ENCODE measurements around the gene SLFNL1.

Gene SLFNL1

GRCh38 chr1:41020109-41020576, 1.4 kb downstream of the SLFNL1 start:
- no peak for DNase-seq (ENCODE audit: low read depth)

DNA sequence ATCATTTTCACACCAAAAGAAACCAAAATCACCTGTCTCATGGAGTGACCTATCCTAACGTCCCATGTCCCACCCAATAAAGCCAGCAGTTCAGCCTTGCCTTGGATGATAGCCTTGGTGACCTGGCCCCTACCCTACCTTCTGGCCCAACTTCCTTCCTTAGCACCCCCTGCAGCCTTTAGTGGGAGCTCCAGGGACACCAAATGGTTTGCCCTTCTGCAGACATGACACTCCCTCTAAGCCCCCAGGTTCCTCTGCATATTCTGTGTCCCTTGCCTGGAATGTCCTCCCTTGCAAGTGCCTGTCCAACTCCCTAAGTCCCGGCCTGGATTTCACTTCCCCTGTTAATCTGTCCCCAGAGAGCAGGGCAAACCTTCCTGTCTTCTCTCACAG, 2.2 kb downstream of the SLFNL1 start:
- no peak for DNase-seq (ENCODE audit: low read depth)

- DNase-seq (ENCODE audit: low read depth), result no peak
Measured at GRCh38 chr1:41018018-41018410, 3.5 kb downstream of the SLFNL1 start.

DNA sequence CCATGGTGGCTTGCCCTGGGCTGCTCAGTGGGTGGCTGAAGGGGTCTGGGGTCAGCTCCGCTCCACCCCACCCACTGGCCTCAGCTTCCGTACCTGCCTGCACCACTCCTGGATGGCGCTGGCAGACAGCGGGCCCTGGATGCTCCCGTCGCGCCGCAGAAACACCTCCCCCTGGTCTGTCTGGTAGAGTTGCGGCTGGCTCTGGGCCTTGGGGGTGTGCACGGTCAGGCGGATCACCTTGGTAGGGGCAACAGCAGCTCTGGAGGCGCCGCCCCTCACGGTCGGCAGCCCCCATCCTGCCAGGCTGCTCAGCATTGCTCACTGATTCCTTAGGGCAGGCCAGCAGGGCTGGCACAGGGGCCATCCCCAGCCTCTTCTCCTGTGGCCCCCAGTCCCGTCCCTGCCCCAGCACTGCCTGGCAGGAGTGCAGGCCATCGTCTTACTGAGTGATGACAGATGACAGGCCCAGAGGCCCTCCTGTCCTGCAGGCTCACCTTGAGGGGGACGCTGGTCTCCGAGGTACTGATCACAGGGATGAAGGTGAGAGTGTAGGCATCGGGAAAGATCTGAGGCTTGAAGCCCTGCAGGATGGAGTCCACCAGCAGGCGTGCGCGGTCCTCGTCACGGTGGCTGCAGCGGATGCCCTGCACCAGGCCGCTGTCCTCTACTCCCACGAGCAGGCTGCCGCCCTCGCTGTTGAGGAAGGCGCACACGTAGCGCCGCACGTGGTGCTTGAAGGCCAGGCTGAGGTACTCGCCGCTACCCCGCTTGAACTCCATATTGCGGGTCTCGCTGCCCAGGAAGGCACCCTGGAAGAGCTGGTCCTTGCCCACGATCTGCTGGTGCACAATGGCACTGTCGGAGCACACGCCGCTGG, 4.1 kb downstream of the SLFNL1 start:
- DNase-seq (ENCODE audit: low read depth), result no peak

- no peak for DNase-seq (ENCODE audit: low read depth)
Measured at GRCh38 chr1:41015897-41016470, 5.5 kb downstream of the SLFNL1 start.

GRCh38 chr1:41015281-41015896, 6.1 kb downstream of the SLFNL1 start:
- no peak for DNase-seq (ENCODE audit: low read depth)

- DNase-seq (ENCODE audit: low read depth), result no peak
Measured at GRCh38 chr1:41014871-41015270, 6.7 kb downstream of the SLFNL1 start.

- no peak for DNase-seq (ENCODE audit: low read depth)
Measured at GRCh38 chr1:41013796-41014195, 7.7 kb downstream of the SLFNL1 start.

DNA sequence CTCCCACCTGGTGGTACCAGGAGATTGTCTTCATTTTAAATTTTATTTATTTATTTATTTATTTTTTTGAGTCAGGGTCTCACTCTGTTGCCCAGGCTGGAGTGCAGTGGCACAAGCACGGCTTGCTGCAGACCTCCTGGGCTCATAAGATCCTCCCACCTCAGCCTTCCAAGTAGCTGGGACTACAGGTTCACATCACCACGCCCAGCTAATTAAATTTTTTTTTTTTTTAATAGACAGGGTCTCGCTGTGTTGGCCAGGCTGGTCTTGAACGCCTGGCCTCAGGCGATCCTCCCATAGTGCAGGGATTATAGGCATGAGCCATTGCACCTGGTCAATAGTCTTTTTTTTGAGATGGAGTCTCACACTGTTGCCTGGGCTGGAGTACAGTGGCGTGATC, 8.5 kb downstream of the SLFNL1 start:
- DNase-seq (ENCODE audit: low read depth), result no peak

GRCh38 chr1:41010345-41010744, 11.2 kb downstream of the SLFNL1 start:
- no peak for DNase-seq (ENCODE audit: low read depth)

DNA sequence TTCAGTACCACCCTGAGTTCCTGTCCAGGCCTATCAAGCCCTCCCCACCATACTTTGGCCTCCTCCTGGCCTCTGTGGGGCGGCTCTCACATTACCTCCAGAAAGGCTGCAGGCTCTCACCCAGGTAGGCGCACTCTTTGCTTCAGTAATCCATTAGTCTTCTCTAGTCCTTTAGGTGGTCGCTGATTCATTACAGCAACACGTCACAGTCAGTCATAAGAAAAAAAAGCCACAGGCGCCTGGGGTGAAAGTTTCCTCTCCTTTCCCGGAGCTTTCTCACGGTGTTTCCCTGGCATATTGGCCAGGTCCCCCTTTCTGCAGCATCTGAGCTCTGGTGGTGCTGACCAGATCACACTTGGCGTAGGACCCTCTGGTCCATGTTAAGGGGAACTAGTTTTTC, 12.1 kb downstream of the SLFNL1 start:
- no peak for DNase-seq (ENCODE audit: low read depth)

DNA sequence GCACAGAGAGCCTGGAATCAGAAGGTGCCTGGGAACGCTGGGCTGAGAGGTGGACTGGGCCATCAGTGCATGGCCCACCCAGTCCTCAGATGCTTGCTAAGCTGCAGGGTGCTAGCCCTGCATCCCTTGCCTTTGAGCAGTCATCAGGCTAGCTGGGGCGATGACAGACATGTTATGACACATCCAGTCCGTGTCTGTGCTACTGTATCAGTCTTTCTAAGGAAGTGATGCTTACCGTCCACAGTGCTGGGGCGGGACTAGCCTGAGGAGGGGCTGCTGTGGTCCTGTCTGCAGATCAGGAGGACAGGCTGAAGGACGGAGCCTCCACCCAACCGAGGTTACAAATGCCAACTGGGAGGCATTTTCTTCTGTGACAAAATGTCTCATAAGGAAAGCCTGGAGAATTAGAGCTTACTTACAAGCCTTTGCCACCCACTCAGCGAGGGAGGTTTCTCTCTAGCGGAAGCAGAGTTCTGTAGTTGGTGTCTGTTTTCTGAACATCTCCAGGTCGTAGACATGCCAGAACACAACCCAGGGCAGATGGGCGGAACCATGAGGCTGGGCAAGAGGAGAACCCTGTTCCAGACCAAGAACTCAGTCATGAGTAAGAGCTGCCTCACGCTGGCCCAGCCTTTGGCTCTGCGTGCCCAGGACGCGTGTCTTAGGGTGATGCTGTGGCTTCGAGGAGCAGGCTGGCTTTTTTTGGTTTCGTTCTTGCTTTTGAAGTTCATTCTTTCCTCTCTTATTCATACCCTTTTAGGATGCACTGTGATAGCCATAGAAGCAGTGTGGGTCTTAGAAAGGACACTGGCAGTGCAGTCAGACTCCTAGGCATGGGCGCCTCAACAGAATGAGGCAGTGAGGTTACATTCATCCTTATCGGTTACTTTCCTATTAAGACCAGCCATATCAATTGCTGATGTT, 14.3 kb downstream of the SLFNL1 start:
- no peak for DNase-seq (ENCODE audit: low read depth)

GRCh38 chr1:41005876-41006275, 15.6 kb downstream of the SLFNL1 start:
- DNase-seq (ENCODE audit: low read depth), result no peak

GRCh38 chr1:41003640-41004220, 17.8 kb downstream of the SLFNL1 start:
- DNase-seq (ENCODE audit: low read depth), result peak; percentile 82

- DNase-seq (ENCODE audit: low read depth), result no peak
Measured at GRCh38 chr1:41003127-41003639, 18.3 kb downstream of the SLFNL1 start.

GRCh38 chr1:40998668-40999067, 22.9 kb downstream of the SLFNL1 start:
- no peak for DNase-seq (ENCODE audit: low read depth)

DNA sequence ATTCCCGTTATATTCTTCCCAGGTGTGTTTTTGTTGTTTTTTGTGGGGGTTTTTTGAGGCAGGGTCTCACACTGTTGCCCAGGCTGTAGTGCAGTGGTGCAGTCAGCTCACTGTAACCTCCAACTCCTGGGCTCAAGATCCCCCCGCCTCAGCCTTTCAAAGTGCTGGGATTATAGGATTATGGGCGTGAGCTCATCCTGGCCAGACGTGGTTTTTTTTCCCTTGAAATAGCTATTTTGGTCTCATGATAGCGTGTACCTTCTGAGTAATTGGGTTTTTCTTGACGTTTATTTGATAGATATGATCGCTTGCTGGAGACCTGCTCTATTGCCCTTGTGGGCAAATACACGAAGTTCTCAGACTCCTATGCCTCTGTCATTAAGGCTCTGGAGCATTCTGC, 24.4 kb downstream of the SLFNL1 start:
- no peak for DNase-seq (ENCODE audit: low read depth)

DNA sequence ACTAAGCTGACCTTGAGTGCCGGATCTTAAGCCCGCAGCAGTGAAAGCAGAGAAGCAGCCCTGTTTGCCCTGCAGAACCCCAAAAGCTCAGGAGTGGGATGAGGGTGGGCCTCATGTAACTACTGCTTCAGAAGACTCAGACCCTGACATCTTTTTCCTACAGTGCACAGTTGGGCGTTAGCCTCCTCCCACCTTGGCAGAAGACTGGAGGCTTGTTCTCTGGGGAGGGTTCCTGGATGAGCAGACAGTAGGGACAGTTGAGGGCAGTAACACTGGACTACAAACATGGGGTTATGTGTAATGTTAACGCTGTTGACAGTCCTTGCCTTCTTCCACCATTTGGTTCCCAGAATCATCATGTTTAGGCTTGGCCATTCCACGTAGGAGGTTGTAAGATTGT, 32.5 kb downstream of the SLFNL1 start:
- DNase-seq (ENCODE audit: low read depth), result no peak

- DNase-seq (ENCODE audit: low read depth), result no peak
Measured at GRCh38 chr1:40988280-40988679, 33.2 kb downstream of the SLFNL1 start.

- DNase-seq (ENCODE audit: low read depth), result no peak
Measured at GRCh38 chr1:40987439-40988276, 33.9 kb downstream of the SLFNL1 start.

DNA sequence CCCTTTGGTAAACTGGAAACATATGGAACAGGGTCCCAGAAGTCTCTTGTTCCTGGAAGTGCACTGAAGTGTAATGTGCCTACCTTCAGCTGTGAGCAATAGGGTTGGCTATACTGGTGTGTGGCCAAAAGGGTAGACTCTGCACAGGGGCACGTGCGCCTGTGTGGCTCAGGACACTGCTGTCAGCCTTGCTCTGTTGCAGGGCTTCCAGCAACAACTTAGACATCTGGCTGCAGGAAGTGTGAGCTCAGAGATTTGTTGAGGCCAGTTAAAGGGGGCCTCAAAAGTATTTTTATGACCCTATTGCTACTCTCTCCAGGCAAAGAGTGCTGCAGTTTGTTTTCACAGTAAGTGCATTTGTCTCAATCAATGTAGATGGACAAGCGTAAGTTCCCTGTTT, 34.6 kb downstream of the SLFNL1 start:
- DNase-seq (ENCODE audit: low read depth), result no peak
